ENCODE measurements around the gene HS6ST2. TPM values are rescaled to one million over a fixed set of nuclear protein-coding genes. Genes with fewer than 3 reads are reported as not detected.

HS6ST2 gene
- total RNA-seq, 1 donor = not detected

DNA sequence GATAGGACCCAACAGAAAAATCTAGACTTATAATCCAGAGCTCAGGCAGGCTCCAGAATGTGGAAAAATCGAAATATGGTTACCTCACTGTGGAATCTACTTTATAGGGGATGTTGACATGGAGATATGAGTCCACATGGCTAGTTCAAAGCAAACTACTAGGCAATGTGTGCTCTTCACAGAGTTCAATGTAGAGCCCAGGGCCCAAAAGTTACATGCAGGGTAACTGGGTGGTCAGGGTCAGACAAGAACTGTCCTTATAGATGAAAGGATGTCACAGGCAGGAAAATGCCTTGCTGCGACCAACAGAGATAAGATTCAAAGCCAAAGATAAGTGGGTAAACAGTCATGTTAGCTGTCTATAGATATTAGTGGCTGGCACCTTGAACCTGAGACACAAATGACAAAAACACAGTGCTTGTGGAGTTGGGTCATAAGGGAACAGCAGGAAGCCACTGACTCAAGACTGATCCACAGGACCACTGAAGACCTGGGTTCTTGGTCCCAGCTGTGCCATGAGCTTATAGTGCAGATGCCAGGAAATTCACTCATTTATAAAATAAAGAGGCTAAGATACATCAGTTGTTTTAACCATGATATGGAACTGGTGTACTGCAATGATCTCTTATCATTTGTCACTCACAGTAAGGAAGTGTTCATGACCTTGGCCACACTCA lies 367.9 kb downstream of the HS6ST2 start:
- Histone ChIP-seq H3K4me1 (ENCODE audit: insufficient read depth, low read length) (no peaks in the 10 kb centered on the region), H2AFZ (ENCODE audit: low read length) (no peak overlapping the region), H3K27me3 (ENCODE audit: insufficient read depth, low read length) (peaks cover 9% of the 10 kb centered on the region), H3K79me2 (ENCODE audit: insufficient read depth, low read length) (no peaks in the 10 kb centered on the region), H3K9me3 (ENCODE audit: low read depth, low read length) (no peaks in the 10 kb centered on the region), H3K4me2 (ENCODE audit: insufficient read depth, low read length) (no peak overlapping the region), H3K36me3 (ENCODE audit: insufficient read depth, low read length) (no peaks in the 10 kb centered on the region), H4K20me1 (ENCODE audit: insufficient read depth, low read length) (no peaks in the 10 kb centered on the region), H3K4me3 (ENCODE audit: insufficient read depth, low read length) (no peak overlapping the region), H3K27ac (ENCODE audit: low read depth, low read length) (no peak overlapping the region)
- TF ChIP-seq CTCF (IDR thresholded peaks at IDR 0.05; ENCODE audit: extremely low read depth, low read depth, low read length) = no peak
- no peak for DNase-seq (ENCODE audit: insufficient read length, low spot score, missing footprints)

GRCh38 chrX:132584936-132585335 lies 373.5 kb downstream of the HS6ST2 start:
- Histone ChIP-seq H3K27me3 (ENCODE audit: insufficient read depth, low read length) (no peaks in the 10 kb centered on the region), H3K4me2 (ENCODE audit: insufficient read depth, low read length) (no peak overlapping the region), H3K27ac (ENCODE audit: low read depth, low read length) (no peak overlapping the region), H4K20me1 (ENCODE audit: insufficient read depth, low read length) (no peaks in the 10 kb centered on the region), H3K79me2 (ENCODE audit: insufficient read depth, low read length) (no peaks in the 10 kb centered on the region), H3K4me3 (ENCODE audit: insufficient read depth, low read length) (no peak overlapping the region), H3K4me1 (ENCODE audit: insufficient read depth, low read length) (no peaks in the 10 kb centered on the region), H3K9me3 (ENCODE audit: low read depth, low read length) (no peaks in the 10 kb centered on the region), H3K36me3 (ENCODE audit: insufficient read depth, low read length) (no peaks in the 10 kb centered on the region), H2AFZ (ENCODE audit: low read length) (no peak overlapping the region)
- DNase-seq (ENCODE audit: insufficient read length, low spot score, missing footprints) = no peak
- no peak for TF ChIP-seq CTCF (IDR thresholded peaks at IDR 0.05; ENCODE audit: extremely low read depth, low read depth, low read length)

DNA sequence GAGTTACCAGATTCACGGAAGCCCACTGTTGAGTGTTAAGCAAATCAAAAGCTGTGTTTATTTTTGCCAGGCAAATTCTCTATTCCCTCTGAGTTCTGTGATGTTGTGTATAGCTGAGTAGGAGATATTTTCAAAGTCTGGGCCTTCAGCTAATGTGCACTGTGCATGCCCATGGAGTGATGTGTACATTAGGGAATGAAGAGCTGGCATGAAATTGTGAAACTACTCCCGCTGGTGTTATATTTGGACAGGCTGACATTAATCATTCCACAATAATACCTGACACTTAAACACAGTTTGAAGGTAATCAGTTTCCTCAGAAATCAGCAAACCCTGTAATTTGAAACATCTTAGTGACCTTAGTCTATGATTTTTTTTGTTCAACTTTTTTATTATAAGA lies 381.5 kb downstream of the HS6ST2 start:
- peaks cover 14% of the 10 kb centered on the region for H3K27me3 ChIP-seq (ENCODE audit: insufficient read depth, low read length)
- no peaks in the 10 kb centered on the region for H3K9me3 ChIP-seq (ENCODE audit: low read depth, low read length)
- no peaks in the 10 kb centered on the region for H4K20me1 ChIP-seq (ENCODE audit: insufficient read depth, low read length)
- H3K36me3 ChIP-seq (ENCODE audit: insufficient read depth, low read length) = no peaks in the 10 kb centered on the region
- H3K27ac ChIP-seq (ENCODE audit: low read depth, low read length) = no peak overlapping the region
- no peak overlapping the region for H3K4me2 ChIP-seq (ENCODE audit: insufficient read depth, low read length)
- H3K4me1 ChIP-seq (ENCODE audit: insufficient read depth, low read length) = no peaks in the 10 kb centered on the region
- no peak for DNase-seq (ENCODE audit: insufficient read length, low spot score, missing footprints)
- no peak overlapping the region for H2AFZ ChIP-seq (ENCODE audit: low read length)
- no peak for TF ChIP-seq CTCF (IDR thresholded peaks at IDR 0.05; ENCODE audit: extremely low read depth, low read depth, low read length)
- no peaks in the 10 kb centered on the region for H3K79me2 ChIP-seq (ENCODE audit: insufficient read depth, low read length)
- H3K4me3 ChIP-seq (ENCODE audit: insufficient read depth, low read length) = no peak overlapping the region

Small RNA genes lying within 50 kb of the gene (small RNA-seq; reads per million reads assigned to genes)
- gene RNU6-98P (0.22 reads per million), gene Z82205.1 (not detected)

Other genes with a start within 250 kb of the HS6ST2 start
- not detected in 2 replicates for gene USP26, start 138.5 kb upstream of the HS6ST2 start, total RNA-seq